ENCODE results near the gene P2RX2.
"Not testable (repeated sequence)": the region's sequence is repeated elsewhere in the genome, so short reads cannot be mapped to it uniquely, and the experiment has no call there.

The P2RX2 gene

DNA sequence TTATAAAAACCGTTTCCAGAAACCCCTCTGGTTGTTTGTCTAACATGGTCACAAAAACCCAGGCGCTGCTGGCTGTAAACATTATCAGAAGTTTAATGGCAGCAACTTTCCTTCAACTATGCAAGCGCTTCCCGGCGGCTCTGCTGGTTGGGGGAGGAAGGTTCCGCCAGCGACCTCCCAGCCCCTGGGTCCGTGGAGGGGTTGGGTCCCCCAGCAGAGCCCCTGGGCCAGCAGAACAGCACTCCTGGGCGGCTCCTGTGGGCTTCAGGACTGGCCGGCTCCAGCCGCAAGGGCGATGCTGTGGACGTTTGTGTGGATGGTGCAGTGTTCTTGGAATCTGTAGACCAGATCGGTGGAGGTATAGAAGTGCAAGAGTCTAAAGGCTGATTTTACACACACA is 34.1 kb upstream of the P2RX2 start:
- DNase-seq: no peak

DNA sequence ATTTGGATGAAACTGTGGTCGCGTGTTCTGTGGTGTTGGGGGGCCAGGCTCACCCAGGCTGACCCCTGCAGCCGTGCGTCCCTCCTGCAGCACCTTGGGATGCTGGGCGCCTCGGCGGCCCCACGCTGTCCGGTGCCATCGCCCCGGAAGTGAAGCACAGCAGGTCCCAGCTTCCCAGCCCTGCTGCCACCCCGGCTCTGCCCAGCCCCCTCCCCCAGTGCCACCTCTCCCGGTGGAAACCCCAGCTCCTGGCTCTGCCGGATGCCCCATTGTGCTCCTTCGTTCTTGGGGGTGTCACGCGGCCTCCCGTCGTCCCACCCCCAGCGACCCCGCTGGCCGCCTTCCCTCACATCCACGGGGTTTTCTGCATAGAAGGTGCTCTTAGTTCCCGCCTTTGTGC is 33.4 kb upstream of the P2RX2 start:
- DNase-seq: no peak

DNA sequence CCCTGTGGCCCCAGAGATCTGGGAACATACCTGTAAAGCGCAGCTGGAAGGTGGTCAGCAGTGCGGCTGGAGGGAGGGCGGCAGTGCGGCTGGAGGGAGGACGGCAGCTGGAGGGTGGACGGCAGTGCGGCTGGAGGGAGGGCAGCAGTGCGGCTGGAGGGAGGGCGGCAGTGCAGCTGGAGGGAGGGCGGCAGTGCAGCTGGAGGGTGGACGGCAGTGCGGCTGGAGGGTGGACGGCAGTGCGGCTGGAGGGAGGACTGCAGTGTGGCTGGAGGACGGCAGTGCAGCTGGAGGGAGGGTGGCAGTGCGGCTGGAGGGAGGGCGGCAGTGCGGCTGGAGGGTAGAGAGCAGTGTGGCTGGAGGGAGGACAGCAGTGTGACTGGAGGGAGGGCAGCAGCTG is 31.6 kb upstream of the P2RX2 start:
- no peak for DNase-seq

DNA sequence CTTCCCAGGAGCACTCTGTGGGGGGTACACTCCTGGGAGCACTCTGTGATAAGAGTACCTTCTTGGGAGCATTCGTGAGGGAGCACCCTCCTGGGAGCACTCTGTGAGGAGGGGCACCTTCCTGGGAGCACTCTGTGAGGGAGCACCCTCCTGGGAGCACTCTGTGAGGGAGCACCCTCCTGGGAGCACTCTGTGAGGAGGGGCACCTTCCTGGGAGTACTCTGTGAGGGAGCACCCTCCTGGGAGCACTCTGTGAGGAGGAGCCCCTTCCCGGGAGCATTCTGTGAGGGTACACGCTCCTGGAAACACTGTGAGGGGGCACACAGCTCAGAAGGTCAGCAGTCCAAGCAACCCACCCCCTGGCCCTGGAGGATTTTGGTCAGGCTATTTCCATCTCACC is 30.8 kb upstream of the P2RX2 start:
- no peak for DNase-seq

DNA sequence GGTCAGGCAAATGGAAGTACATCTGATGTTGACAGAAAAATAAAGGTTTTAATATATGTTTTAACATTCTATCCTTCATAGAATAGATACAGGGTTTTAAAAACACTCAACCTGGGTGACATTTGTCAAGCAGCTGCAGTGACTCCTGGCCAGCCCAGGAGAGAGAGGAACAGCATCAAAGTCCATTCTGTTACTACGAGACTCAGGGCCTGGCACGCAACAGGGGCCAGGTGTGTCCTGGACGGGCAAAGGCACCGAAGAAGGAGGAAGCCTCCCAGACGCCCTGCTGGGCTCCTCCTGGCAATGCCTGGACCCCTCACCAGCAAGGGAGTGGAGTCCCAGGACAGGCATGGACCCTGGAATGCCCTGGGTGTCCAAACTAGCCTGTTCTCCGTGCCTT is 30.3 kb upstream of the P2RX2 start:
- no peak for DNase-seq

DNA sequence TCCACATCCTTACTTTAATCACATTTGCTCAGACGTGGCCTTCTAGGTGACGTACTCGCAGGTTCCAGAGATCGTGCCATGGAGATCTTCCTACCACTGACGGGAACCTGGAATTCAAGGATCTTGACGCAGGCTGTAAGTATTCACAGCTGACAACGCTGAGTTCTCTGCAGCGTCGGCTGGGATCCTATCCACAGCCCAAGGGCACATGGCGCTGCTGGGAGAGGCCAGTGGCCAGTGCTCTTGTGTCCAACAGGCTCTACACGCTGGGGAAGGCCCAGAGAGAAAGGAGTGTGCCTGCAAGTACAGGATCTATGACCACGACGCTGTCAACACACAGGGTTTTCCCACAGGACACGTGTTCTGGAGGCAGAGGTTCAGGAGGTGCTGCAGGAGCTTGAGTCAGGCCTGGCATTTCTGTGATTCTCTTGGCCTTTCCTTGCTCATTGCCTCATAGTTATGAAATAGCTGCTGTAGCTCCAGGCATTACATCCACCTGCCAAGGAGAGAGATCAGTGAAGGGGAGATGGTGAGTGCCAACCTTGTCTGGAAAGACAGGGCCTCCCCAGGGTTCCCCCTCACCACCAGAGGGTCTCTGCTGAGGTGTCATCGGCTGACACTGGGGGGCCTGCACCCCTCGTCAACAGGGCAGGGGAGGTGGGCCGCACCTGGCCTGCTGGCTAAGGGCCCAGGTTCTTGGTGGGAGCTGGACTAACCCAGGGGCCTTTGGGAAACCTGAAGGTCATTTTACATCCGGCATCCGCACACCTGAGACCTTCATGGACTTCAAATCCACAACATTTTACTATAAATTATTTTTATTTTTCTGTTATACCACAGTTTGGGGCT is 29.5 kb upstream of the P2RX2 start:
- no peak for DNase-seq

DNA sequence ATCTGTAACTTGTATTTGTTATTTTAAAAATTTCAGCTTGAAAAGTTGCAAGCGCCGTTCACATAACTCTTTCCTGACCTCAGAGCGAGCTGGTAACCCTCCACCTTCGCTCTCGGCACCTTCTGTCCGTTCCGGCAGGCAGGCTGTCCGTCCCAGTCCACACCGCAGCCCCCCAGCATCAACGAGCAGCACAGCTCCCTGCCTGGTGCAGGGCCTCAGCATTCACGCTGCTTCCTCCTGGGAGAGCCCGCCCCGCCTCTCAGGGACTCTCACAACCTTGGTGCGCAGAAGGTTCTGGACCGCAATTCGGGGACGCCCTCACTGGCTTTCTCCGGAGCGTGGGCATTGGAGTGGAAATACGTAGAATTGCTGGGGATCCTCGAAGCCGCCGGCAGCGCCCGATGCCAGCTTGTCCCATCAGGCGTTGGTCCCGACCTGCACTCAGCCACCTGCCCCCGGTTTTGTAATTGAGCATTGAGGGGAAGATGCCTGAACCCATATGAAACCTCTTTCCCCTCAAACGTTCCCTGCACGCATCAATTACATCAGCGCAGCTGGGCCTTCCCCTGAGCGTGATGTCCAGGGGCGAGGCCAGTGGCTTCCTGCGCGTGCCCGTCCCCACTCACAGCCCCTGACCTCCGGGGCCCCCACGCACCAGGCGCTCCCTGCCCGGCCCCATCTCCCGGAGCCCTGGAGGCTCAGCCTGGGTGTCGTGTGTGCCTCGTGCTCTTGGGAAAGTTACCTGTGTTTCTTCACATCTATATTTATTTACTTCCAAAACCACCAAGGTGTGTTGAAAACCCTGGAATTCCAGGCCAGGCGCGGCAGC is 27.3 kb upstream of the P2RX2 start:
- no peak for DNase-seq

DNA sequence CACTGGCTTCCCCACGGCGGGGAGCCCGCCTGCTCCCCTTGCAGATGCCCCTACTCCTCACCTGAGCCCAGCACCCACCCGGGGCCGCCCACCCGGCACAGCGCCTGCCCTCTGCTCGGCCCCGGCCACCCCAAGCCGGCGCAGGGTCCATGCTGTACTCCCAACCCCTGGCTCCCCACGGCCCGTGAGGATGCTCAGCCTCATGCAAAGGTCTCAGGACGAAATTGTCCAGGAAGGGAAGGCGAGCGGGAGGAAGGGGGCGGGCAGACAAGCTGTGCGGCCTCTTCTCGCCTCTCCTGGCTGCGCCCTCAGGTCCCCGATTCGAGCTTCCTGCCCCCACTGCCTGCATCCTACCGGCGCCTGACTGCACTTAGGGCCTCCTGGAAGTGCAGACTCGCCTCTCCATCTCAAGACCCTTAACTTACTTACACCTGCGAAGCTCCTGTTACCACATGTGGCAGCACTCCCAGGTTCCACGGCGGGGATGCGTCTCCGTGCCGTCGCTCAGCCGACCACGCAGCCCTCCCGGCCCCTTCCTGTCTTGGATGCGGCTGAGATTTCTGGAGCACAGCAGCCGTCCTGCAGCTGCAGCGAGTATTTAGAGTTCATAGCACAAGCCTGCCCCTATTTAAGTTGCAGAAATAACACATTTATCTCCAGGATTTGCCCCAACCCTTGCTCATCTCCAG is 26.1 kb upstream of the P2RX2 start:
- DNase-seq: no peak

DNA sequence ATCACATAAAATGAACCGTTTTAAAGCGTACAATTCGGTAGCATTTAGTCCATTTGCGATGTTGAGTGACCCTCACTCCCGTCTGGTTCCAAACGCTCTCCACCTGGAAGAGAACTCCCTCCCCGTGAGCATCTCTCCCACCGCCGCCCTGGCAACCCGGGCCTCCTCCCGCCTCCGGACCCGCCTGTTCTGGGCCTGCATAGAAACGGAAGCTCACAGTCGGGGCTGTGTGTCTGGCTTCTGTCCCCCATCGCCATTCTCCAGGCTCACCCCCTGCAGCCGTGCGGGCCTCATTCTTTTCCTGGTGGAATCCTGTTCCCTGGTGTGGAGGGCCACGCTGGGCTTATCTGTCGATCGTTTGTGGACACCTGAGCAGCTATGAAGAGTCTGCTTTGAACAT is 25.5 kb upstream of the P2RX2 start:
- no peak for DNase-seq

DNA sequence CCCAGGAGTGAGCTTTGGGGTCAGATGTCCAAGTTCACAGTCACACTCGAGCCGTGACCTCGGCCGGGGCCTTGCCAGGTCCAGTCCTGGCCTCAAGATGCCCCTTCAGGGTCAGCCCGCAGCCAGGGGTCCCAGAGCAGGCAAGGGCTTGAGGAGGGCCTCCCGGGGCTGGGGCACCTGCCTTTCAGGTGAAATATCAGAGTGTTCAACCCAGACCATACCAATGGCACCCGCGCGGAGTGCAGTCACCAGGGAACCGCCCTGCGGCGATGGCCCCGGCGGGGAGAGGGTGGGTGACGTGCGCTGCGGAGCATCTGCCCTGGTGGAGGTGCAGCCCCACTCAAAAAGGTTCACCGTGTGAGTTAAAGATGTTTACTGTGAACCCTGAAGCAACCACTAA is 25.1 kb upstream of the P2RX2 start:
- no peak for DNase-seq

DNA sequence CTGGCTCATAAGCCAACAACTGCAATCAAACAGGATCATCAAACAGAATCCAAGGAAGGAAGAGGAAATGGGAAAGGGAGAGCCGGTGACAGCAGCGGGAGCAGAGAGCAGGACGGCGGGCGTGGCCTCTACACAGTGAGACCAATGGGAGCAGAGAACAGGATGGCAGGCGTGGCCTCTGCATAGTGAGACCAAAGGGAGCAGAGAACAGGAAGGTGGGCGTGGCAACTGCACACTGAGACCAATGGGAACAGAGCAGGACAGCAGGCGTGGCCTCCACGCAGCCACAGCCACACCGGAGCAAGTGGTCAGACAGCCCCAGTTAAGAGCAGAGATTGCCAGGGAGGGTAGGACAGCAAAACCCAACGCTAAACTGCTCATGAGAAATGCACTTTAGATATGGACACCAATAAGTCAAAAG is 24.6 kb upstream of the P2RX2 start:
- peak; percentile 61 for DNase-seq

DNA sequence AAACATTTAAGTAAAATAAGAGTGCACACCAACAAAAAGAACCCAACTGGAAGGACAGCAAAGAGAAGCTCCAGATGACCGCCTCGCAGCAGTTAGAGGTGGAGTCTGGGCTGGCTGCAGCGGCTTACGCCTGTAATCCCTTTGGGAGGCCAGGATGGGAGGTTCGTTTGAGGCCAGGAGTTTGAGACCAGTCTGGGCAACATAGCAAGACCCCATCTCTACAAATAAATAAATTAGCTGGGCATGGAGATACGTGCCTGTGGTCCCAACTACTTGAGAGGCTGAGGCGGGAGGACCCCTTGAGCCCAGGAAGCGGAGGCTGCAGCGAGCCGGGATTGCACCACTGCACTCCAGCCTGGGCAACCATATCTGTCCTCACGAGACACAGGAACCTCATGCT is 23.4 kb upstream of the P2RX2 start:
- DNase-seq: no peak

DNA sequence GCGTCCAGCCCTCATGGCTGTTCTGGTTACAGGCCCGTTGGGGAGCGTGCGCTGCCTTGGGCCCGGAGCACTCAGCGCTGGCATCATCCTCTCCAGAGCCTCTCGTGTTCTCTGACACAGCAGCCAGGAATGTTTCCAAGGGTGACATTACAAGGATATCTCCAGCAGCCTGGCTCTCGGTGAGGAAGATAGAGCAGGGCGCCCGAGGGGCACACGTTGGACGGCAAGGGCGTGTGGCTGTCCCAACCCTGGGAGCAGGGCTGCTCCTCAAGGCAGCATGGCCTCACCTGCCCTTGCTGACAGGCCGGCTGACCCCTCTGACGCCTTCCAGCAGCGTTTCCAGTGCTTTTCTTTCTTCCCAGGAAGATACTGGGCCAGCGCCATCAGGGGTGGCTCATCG is 22.6 kb upstream of the P2RX2 start:
- no peak for DNase-seq

DNA sequence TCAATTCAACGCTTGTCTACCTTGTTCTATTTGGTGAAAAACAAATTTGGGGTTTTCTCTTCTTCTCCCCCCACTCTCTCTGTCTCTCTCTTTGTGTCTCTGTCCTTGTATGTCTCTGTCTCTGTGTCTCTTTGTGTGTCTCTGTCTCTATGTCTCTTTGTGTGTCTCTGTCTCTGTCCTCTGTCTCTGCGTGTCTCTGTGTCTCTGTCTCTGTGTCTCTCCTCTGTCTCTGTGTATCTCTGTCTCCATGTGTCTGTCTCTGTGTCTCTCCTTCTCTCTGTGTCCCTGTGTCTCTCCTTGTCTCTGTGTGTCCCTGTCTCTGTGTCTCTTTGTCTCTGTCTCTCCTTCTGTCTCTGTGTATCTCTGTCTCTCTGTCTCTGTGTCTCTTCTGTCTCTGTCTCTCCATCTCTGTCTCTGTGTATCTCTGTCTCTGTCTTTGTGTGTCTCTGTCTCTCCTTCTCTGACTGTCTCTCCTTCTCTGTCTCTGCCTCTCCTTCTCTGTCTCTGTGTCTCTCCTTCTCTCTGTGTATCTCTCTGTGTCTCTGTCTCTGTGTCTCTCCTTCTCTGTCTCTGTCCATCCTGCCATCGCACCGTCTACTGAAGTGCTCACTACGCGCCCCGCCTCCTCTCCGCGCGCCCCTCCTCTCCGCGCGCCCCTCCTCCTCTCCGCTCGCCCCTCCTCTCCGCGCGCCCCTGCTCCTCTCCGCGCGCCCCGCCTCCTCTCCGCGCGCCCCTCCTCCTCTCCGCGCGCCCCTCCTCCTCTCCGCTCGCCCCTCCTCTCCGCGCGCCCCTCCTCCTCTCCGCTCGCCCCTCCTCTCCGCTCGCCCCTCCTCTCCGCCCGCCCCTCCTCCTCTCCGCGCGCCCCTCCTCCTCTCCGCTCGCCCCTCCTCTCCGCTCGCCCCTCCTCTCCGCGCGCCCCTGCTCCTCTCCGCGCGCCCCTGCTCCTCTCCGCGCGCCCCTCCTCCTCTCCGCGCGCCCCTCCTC is 21.0 kb upstream of the P2RX2 start:
- DNase-seq: no peak

DNA sequence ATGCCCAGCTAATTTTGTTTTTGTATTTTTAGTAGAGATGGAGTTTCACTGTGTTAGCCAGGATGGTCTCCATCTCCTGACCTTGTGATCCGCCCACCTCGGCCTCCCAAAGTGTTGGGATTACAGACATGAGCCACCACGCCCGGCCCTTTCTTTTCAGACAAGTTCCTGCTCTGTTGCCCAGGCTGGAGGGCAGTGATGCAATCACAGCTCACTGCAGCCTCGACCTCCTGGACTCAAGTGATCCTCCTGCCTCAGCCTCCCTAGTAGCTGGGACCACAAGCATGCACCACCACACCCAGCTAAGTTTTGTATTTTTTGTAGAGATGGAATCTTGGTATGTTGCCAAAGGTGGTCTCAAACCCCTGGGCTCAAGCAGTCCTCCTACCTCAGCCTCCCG is 19.1 kb upstream of the P2RX2 start:
- not testable (repeated sequence) for DNase-seq

DNA sequence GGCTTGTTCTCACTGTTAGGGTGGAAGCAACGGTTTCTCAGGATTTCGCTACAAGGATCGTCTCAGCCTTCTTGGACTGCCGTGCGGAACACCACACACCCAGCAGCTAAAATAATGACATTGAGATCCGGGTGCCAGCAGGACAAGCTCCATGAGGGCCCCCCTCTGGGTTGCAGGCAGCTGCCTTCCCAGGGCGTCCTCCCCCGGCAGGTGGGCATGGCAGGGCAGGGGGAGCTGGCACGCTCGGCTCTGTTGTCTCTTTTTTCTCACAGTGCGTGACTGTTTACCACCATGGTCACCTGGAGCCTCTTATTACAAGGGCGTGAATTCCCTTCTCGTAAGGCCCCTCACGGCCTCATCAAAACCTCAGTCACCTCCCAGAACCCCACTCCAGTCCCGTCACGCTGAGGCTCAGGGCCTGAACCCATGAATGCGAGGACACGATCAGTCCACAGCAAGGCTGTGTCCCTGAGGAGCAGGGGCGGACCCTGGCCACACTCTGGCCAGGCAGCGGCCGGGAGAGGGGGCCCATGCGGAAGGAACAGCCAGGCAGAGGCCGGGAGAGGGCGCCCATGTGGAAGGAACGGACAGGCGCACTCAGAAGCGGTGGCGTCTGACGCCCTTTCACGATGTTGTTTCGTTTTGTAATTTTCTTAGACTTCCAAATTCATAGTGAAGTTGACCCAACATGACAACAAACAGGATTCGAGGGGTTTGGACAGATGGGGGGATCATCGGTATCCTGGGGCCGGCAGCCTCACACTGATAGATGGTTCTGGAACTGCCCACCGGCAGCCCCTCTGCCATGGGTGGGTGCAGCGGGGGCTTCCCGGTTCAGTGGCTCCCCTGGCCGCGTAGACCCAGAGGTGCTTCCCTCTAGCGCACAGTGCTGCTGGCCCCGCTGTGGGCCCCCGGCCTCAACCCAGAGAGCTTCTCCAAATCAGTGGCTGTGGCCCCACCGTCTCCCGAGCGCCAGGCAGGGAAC is 18.2 kb upstream of the P2RX2 start:
- DNase-seq: peak; percentile 40

DNA sequence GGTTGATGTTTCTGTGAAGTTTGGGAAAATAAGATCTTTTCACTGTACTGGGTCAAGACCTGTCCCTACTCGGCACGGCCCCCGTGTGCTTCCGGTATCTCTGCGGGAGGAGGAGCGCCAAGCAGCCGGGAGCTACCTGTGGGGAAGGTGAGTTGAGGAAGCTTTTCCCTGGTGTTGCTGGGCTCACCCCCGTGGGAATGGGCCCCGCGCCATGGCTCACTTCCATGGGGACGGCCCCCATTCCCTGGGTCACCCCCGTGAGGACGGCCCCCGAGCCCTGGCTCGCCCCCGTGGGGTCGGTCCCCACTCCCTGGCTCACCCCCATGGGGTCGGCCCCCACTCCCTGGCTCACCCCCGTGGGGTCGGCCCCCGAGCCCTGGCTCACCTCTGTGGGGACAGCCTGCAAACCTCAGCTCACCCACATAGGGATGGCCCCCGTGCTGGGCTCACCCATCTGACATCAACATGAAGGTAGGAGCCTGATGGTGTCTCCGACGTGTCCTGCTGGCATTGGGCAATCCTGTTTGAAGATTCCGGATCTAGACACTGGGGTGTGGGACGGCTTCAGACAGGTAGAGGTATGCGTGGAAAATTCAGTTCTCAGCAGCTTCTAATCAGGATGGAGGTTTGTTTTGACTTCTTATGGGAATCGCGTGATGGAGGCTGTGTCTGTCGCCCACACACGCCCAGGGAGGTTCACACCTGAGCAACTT is 17.2 kb upstream of the P2RX2 start:
- no peak for DNase-seq

DNA sequence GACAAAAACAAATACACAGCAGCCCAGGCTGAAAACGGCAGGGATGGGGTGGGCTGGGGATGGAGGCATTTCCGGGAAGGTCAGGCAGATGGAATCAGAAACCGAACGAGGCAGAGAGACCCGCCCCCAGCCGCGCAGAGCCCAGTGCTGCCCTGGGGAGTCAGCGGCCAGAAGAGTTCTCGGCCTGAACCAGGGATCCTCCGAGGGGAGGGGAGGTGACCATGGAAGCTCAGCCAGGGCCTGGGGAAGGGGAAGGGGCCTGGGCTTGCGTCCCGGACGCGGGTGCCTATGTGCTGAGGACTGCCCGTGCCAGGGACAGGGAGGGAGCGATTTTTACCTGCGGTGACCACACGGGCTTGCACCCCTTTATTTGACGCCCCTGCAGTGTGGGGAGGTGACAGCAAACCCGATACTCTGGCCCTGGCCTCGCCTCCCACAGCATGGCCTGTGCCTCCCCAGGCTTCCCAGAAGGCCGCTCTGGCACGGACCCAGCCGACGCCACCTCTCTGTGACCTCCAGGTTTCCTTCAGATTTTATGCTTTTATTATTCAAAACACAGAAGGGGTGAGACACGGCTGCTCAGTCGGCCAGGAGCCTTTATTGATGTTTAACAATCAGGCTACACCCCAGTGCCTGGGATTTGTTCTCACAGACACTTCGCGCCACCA is 15.9 kb upstream of the P2RX2 start:
- no peak for DNase-seq

DNA sequence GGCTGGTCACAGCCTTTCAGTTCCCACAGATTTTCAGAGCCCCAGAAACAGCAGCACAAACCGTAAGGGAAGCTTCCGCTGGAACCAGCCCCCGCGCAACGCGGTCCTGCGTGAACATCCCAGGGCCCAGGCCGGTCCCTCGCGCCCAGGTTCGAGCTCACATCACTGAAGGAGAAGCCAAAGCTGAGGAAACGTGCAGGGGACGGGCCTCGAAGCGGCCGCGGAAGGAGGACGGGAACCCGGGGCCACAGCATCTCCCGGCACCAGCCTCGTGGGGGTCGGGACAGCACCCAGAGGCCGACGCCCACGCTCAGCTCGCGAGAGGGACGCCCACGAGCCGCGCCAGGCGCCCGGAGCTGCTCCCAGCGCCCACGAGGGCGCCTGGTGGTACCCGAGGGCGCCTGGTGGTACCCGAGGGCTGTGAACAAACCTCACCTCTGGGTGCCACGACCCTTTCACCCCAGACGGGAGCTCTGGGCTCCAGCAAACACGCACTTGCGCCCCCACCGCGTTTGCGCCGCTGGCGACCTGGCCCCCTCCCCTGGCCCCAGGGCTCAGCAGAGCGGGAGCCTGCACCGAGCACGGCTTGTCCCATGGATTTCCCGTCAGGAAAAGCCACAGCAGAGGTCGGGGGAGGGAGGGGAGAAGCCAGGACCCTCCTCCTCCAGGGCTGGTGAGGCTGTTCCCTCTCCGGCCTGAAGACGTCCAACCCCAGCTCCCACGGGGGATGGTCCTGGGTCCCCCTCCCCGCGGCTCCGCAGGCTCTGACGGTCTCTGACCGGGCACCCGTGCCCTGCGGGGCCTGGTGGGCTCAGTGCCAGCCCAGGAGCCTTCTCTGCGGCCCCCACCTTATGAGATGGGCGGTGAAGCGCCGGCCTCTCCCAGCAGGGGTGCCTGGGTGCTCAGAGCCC is 15.1 kb upstream of the P2RX2 start:
- no peak for DNase-seq

Measured in activated CD4-positive, alpha-beta T cell treated with anti-CD3 and anti-CD28 coated beads for 48 hours (primary cell).